ENCODE results near the gene AIFM1. TPM values are rescaled to one million over a fixed set of nuclear protein-coding genes. Genes with fewer than 3 reads are reported as not detected.
A peak's percentile ranks its signal among the peaks of the same experiment; 100 is the strongest.

Gene AIFM1
- total RNA-seq, 1 donor from 2014 or later: 14.2 TPM

DNA sequence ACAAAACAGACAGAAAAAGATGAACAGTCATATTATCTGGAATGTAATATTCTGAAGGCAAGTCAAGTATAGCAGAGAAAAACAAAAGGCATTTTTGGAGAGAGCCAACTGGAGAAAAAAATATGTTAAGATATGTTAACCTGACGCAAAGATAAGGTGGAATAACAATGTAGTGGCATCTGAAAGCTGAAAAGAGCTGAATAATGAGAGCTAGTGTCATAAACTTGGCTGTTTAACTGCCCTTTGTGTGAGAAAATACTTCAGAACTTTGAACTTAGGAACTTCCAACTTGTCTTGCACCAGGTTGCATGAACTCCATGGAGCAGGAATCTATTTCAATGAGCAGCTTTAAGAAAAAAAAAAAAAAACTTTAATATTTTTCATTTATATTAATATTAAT lies 39.0 kb upstream of the AIFM1 start:
- Histone ChIP-seq H3K27ac (no peak overlapping the region), H3K36me3 (no peaks in the 10 kb centered on the region), H3K27me3 (no peaks in the 10 kb centered on the region), H3K4me1 (no peaks in the 10 kb centered on the region), H3K9me3 (no peaks in the 10 kb centered on the region), H3K4me3 (no peak overlapping the region)
- intact Hi-C loops (cut with DNase I): no loop called here
- TF ChIP-seq, protein P1, sequence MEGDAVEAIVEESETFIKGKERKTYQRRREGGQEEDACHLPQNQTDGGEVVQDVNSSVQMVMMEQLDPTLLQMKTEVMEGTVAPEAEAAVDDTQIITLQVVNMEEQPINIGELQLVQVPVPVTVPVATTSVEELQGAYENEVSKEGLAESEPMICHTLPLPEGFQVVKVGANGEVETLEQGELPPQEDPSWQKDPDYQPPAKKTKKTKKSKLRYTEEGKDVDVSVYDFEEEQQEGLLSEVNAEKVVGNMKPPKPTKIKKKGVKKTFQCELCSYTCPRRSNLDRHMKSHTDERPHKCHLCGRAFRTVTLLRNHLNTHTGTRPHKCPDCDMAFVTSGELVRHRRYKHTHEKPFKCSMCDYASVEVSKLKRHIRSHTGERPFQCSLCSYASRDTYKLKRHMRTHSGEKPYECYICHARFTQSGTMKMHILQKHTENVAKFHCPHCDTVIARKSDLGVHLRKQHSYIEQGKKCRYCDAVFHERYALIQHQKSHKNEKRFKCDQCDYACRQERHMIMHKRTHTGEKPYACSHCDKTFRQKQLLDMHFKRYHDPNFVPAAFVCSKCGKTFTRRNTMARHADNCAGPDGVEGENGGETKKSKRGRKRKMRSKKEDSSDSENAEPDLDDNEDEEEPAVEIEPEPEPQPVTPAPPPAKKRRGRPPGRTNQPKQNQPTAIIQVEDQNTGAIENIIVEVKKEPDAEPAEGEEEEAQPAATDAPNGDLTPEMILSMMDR (IDR thresholded peaks at IDR 0.05): no peak
- no peak for TF ChIP-seq POLR2AphosphoS5 (IDR thresholded peaks at IDR 0.05; ENCODE audit: insufficient read depth in 1 of 2, low read depth in 1 of 2)
- no peak for TF ChIP-seq POLR2A (IDR thresholded peaks at IDR 0.05)
- DNase-seq (ENCODE audit: extremely low spot score in 2 of 2): no peak

DNA sequence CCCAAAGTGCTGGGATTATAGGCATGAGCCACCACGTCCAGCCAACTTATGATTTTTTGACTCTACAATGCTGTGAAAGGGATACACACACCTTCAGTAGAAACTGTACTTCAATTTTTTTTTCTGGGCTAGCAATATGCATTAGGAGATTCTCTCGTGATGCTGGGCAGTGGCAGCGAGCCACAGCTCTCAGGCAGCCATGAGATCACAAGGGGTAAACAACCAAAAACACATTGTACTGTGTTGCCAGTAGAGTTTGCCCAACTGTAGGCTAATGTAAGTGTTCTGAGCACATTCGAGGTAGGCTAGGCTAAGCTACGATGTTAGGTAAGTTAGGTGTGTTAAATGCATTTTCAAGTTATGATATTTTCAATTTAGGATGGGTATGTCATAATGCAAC lies 31.8 kb upstream of the AIFM1 start:
- intact Hi-C loops (cut with DNase I): no loop called here
- H3K4me3 ChIP-seq: no peak overlapping the region
- H3K36me3 ChIP-seq: no peaks in the 10 kb centered on the region
- H3K27me3 ChIP-seq: no peaks in the 10 kb centered on the region
- TF ChIP-seq POLR2A (IDR thresholded peaks at IDR 0.05) (no peak), POLR2AphosphoS5 (IDR thresholded peaks at IDR 0.05; ENCODE audit: insufficient read depth in 1 of 2, low read depth in 1 of 2) (no peak)
- TF ChIP-seq, protein P1 (IDR thresholded peaks at IDR 0.05): no peak
- no peaks in the 10 kb centered on the region for H3K4me1 ChIP-seq
- no peaks in the 10 kb centered on the region for H3K9me3 ChIP-seq
- DNase-seq (ENCODE audit: extremely low spot score in 2 of 2): no peak
- H3K27ac ChIP-seq: no peak overlapping the region

DNA sequence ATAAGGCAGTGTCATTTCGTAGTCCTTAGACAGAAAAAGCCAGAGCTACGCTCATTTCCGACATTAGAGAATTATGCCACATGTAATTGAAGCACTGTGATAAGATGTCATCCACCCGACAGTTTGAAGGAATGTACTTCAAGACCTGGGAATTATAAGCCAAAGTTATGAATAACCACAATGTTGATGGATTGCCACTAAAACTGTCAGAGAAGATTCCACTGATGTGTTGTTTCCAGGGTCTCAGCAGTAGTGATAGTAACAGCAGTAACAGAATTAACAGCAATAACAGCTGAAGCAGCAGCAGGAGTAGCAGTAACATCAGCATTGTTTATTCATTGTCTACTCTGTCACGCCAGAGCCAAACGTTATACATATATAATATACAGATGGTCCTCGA lies 30.8 kb upstream of the AIFM1 start:
- H3K36me3 ChIP-seq: no peaks in the 10 kb centered on the region
- no peaks in the 10 kb centered on the region for H3K9me3 ChIP-seq
- TF ChIP-seq POLR2A (IDR thresholded peaks at IDR 0.05): no peak
- TF ChIP-seq POLR2AphosphoS5 (IDR thresholded peaks at IDR 0.05; ENCODE audit: insufficient read depth in 1 of 2, low read depth in 1 of 2): no peak
- DNase-seq (ENCODE audit: extremely low spot score in 2 of 2): no peak
- intact Hi-C loops (cut with DNase I): no loop called here
- no peaks in the 10 kb centered on the region for H3K4me1 ChIP-seq
- H3K27me3 ChIP-seq: no peaks in the 10 kb centered on the region
- H3K27ac ChIP-seq: no peak overlapping the region
- no peak overlapping the region for H3K4me3 ChIP-seq

DNA sequence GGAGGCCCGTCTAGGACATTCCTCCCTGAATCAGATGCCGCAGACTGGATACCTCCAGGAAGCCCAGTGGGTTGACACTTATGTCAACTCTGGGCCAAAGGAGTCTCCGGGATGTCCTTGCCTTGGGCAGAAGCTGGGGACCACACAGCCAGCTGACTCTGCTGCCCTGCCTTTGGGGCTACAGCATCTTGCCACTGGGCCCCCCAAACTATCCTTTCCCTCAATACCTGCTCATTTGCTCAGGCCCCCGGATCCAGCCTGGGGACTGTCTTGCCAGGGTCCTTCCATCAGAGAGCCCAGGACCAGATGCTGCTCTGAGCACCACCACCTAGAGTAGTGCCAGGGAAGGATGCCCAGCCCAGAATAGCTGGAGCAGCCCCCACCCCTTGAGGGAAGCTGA lies 25.2 kb upstream of the AIFM1 start:
- no peaks in the 10 kb centered on the region for H3K36me3 ChIP-seq
- DNase-seq (ENCODE audit: extremely low spot score in 2 of 2): peak in 1 of 2 donors; percentile 87
- H3K4me3 ChIP-seq: no peak overlapping the region
- no peak overlapping the region for H3K27ac ChIP-seq
- H3K9me3 ChIP-seq: no peaks in the 10 kb centered on the region
- TF ChIP-seq, protein P1 (IDR thresholded peaks at IDR 0.05): no peak
- TF ChIP-seq POLR2AphosphoS5 (IDR thresholded peaks at IDR 0.05; ENCODE audit: insufficient read depth in 1 of 2, low read depth in 1 of 2): no peak
- intact Hi-C loops (cut with DNase I): loop anchor here (5.0 kb wide), 1 partner anchor 108 kb away; no protein-coding TSS in a partner anchor
- no peaks in the 10 kb centered on the region for H3K27me3 ChIP-seq
- no peaks in the 10 kb centered on the region for H3K4me1 ChIP-seq

DNA sequence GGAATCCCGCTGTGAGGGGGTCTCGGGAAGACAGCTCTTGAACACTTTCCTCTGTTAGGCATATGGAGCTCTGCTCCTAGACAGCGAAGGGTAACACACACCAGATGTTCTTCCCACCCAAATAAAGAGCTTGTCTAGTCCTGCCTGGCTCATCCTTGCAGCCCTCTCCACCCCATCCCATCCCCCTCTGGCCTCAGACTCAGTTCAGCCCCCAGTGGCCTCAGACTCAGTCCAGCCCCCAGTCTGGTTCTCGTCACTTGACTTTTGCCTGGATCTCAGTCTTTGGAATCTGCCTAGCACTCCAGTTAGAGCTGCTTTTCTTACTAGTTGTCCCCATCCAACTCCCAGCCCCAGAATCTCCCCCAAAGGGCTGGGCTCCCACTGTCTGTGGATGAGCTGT lies 21.0 kb upstream of the AIFM1 start:
- DNase-seq (ENCODE audit: extremely low spot score in 2 of 2): no peak
- no peak overlapping the region for H3K4me3 ChIP-seq
- H3K4me1 ChIP-seq: no peaks in the 10 kb centered on the region
- H3K27me3 ChIP-seq: no peaks in the 10 kb centered on the region
- H3K27ac ChIP-seq: no peak overlapping the region
- TF ChIP-seq POLR2A (IDR thresholded peaks at IDR 0.05): no peak
- TF ChIP-seq, protein P1 (IDR thresholded peaks at IDR 0.05): no peak
- no peak for TF ChIP-seq POLR2AphosphoS5 (IDR thresholded peaks at IDR 0.05; ENCODE audit: insufficient read depth in 1 of 2, low read depth in 1 of 2)
- H3K36me3 ChIP-seq: no peaks in the 10 kb centered on the region
- intact Hi-C loops (cut with DNase I): no loop called here
- no peaks in the 10 kb centered on the region for H3K9me3 ChIP-seq

Measured in vagina (tissue), 2 donors.